LNCaP clone FGC (cell line): ENCODE measurements around the gene WNT16.

Source experiments
- DNase-seq: peaks from one replicate; pipeline ENCODE4 v3.0.0-alpha.2; 2011; ENCODE audit warnings: low read depth
- H3K4me3 ChIP-seq: 2 replicates; pipeline ENCODE4 v1.5.1; 2011; ENCODE audit warnings: mild to moderate bottlenecking, low read depth, low read length, control low read depth
- CTCF ChIP-seq: IDR thresholded peaks from 2 replicates; pipeline ENCODE4 v1.5.1; 2012; ENCODE audit warnings: mild to moderate bottlenecking; ENCODE audit not compliant: control insufficient read depth, insufficient read depth; ENCODE audit errors: extremely low read depth

WNT16 gene

DNA sequence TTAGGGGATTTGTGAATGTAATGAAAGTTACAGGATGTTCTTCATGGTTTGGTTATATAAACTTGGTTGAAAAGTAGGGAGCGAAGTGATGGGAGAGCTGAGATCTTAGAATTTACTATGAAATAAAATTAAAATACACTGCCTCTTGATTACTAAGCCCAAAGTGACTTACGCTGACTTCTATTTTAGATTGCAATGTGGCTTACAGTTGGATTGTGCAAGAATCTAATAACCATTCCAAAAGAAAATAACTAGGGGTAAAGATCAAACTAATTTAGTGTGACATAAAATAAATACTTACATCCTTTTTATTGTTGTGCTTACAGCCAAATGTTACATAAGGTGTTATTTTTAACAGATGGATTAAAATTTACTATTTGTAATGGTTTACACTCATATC is 15.3 kb downstream of the WNT16 start:
- no peak for TF ChIP-seq CTCF
- no peak for DNase-seq
- H3K4me3 ChIP-seq, result no peak overlapping the region

DNA sequence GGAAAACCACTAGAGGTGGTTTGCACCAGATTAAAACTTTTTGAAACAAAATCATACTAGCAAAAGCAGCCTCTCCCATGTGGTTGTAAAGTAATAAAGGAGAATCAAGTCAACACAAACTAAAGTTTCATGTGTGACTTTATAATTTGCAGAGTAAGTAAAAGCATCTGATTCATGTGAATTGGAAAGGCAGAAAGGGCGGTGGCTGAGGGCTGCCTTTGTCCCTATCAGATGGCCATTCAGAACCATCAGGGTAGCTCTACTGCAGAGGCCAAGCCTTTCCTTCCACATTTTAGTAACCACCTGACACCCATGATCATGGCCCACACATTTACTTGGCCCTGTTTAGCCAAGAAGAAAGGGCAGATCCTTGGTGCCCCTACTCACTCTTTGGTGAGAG is 15.7 kb downstream of the WNT16 start:
- no peak for TF ChIP-seq CTCF
- H3K4me3 ChIP-seq, result no peak overlapping the region
- DNase-seq, result no peak

- DNase-seq, result no peak
- no peak for TF ChIP-seq CTCF
- no peak overlapping the region for H3K4me3 ChIP-seq
These were observed 22.9 kb downstream of the WNT16 start for GRCh38 chr7:121351682-121352081.

GRCh38 chr7:121352323-121352722 is 23.5 kb downstream of the WNT16 start:
- no peak for DNase-seq
- no peak overlapping the region for H3K4me3 ChIP-seq

DNA sequence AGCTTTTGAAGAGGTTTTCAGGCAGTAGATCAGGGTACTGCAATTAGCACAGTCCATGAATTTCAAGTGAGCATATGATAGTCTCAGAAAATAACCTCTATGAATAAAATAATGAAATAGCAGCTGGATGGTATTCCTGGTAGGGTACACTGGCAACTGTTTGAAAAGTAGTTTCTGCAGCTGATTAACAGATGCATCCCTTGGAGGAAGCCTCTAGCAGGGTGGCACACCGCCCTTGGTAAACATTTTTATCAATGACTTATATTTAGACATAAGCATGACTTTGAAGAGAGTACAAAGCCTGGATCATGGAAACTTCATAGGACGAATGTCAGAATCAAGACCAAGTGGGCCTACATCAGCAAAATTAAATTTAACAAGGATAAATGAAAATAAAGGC is 26.8 kb downstream of the WNT16 start:
- H3K4me3 ChIP-seq, result no peak overlapping the region
- no peak for DNase-seq
- TF ChIP-seq CTCF, result no peak

More at GRCh38 chr7:121352323-121352722, 23.5 kb downstream of the WNT16 start:
- TF ChIP-seq CTCF, result no peak

GRCh38 chr7:121360564-121360963 is 31.8 kb downstream of the WNT16 start:
- TF ChIP-seq CTCF, result no peak
- no peak overlapping the region for H3K4me3 ChIP-seq
- no peak for DNase-seq

DNA sequence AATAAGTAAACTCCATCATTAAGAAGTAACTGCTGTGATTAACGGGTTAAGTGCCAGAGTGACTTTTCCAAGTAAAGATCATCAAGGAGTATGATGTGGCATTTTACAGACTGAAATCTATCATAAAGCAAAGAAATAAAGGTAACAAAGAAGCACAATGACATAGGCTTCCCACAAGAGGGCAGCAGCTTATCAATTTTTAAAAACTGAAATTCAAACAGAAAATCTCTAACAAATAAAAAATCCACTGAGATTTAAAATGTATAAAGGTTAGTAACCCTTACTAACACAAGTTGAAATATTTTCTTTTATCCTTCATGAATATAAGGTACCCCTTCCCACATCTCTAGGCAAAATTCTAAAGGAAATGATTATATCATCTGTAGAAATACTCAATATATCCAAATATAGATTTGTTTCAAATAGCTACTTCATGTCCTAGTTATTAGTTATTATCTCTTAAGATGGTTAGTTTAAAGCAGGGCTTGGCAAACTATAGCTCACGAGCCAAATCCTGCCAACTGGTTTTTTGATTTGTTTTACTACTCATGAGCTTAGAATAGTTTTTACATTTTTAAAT is 38.1 kb downstream of the WNT16 start:
- DNase-seq, result no peak
- no peak overlapping the region for H3K4me3 ChIP-seq

More for the DNA sequence above, 38.1 kb downstream of the WNT16 start:
- TF ChIP-seq CTCF, result peak; percentile 70
